Thyroid gland (tissue), 4 donors: ENCODE data around the gene ZNF300. TPM values are rescaled to one million over a fixed set of nuclear protein-coding genes. Genes with fewer than 3 reads are reported as not detected.

Source experiments
- DNase-seq, 2 donors: peaks; one replicate each; pipeline ENCODE4 v3.0.0-alpha.2; 2019
- H3K27ac ChIP-seq, 3 donors: fragments of 200-600 bp; sonication (generic); 1 replicate in 2 of 3; 2 replicates in 1 of 3; pipeline ENCODE4 v1.5.1; 2016 to 2019; ENCODE audit warnings: mild to moderate bottlenecking in 1 of 3, moderate library complexity in 1 of 3
- H3K27me3 ChIP-seq: fragments of 200-600 bp; sonication (generic); one replicate; pipeline ENCODE4 v1.5.1; 2019
- H3K36me3 ChIP-seq, 2 donors: fragments of 200-600 bp; sonication (generic); one replicate each; pipeline ENCODE4 v1.5.1; 2016 to 2019
- H3K4me1 ChIP-seq, 2 donors: fragments of 200-600 bp; sonication (generic); one replicate each; pipeline ENCODE4 v1.5.1; 2017 to 2019
- H3K4me3 ChIP-seq, 3 donors: fragments of 200-600 bp; sonication (generic); replicated peaks in 1 of 3; 1 replicate in 2 of 3; 2 replicates in 1 of 3; pipeline ENCODE4 v1.5.1; 2016; ENCODE audit warnings: mild to moderate bottlenecking in 1 of 3
- H3K9me3 ChIP-seq: fragments of 200-600 bp; sonication (generic); one replicate; pipeline ENCODE4 v1.5.1; 2017
- POLR2A ChIP-seq, 2 donors: fragments of 450-650 bp; IDR thresholded peaks; one replicate each; pipeline ENCODE4 v1.6.1; 2017; ENCODE audit warnings: antibody characterized with exemption in 2 of 2, mild to moderate bottlenecking in 2 of 2, moderate library complexity in 1 of 2
- whole genome bisulfite sequencing, 2 donors: methylation state at CpG; one replicate each; pipeline ENCODE4 v1.1.5; 2017; 5-methylcytosine and 5-hydroxymethylcytosine counted together
- intact Hi-C: fragments of 100-400 bp; cut with DNase I; formaldehyde crosslinking; loops from one replicate; pipeline ENCODE4 v1.15.1; 2023
- total RNA-seq, 4 donors: library from RNA; depleted of rRNA; stranded (reverse); fragments of >200 nt; gene quantifications; one replicate each; pipeline ENCODE4 v1.2.3, GENCODE V29; 2016
- TF ChIP-seq, protein P1 (sequence below), 6 experiments: fragments of 200-600 bp in 3 of 6; fragments of 450-650 bp in 3 of 6; sonication (generic) in 3 of 6; IDR thresholded peaks; one replicate each; pipeline ENCODE4 v1.5.1; 2016 to 2019; ENCODE audit warnings: antibody characterized with exemption in 6 of 6, mild to moderate bottlenecking in 2 of 6, inconsistent platforms in 1 of 6, moderate library complexity in 1 of 6

Gene ZNF300
- total RNA-seq, 4 donors from 2014 or later = 7.3 to 8.6 (median 7.8) TPM

DNA sequence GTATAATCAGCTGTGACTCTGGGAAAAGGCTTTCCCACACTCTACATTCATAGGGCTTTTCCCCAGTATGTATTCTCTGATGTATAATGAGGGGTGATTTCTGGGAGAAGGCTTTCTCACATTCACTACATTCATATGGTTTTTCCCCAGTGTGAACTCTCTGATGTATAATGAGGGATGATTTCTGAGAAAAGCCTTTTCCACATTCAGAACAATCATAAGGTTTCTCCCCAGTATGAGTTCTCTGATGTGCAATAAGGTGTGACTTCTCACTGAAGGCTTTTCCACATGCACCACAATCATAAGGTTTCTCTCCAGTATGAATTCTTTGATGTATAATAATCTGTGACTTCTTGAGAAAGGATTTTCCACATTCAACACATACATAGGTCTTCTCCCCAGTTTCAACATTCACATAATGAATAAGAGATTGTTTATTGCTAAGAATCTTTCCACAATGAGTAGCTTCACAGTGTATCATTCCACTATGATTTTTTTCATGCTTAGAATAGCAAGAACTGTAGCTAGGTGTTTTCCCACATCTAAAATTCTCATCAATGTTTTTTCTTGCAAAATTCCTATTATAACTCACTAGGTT is 26.7 kb upstream of the ZNF300 start:
- Histone ChIP-seq H3K36me3 (peaks cover 10 to 12% of the 10 kb centered on the region in 2 donors), H3K27me3 (no peaks in the 10 kb centered on the region), H3K4me3 (no peak overlapping the region), H3K9me3 (peaks cover 26% of the 10 kb centered on the region), H3K27ac (no peak overlapping the region), H3K4me1 (no peaks in the 10 kb centered on the region)
- no peak for DNase-seq
- no peak for TF ChIP-seq POLR2A (IDR thresholded peaks at IDR 0.05)
- TF ChIP-seq, protein P1, sequence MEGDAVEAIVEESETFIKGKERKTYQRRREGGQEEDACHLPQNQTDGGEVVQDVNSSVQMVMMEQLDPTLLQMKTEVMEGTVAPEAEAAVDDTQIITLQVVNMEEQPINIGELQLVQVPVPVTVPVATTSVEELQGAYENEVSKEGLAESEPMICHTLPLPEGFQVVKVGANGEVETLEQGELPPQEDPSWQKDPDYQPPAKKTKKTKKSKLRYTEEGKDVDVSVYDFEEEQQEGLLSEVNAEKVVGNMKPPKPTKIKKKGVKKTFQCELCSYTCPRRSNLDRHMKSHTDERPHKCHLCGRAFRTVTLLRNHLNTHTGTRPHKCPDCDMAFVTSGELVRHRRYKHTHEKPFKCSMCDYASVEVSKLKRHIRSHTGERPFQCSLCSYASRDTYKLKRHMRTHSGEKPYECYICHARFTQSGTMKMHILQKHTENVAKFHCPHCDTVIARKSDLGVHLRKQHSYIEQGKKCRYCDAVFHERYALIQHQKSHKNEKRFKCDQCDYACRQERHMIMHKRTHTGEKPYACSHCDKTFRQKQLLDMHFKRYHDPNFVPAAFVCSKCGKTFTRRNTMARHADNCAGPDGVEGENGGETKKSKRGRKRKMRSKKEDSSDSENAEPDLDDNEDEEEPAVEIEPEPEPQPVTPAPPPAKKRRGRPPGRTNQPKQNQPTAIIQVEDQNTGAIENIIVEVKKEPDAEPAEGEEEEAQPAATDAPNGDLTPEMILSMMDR (IDR thresholded peaks at IDR 0.05) = no peak
- intact Hi-C loops = no loop called here

DNA sequence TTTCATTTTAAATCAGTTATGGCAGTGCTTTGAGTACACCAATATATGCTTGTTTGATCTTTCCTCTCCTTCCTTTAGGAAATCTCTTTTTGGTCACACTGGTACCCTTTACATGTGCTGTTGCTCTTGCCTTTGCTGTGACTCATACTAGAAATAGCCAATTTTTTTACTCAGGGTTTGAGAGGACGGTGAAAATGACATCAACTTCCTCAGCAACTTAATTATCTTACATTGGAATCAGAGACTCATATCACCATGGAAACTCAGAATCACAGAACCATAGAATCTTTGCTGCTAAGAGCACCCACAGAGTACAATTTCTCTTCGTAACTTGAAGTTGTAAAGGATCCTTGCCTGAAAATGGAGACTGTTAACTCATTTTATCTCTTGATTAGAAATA is 13.8 kb upstream of the ZNF300 start:
- intact Hi-C loops = no loop called here
- no peak for DNase-seq
- no peaks in the 10 kb centered on the region for H3K27me3 ChIP-seq
- no peaks in the 10 kb centered on the region for H3K4me1 ChIP-seq
- no peak for TF ChIP-seq POLR2A (IDR thresholded peaks at IDR 0.05)
- TF ChIP-seq, protein P1 (IDR thresholded peaks at IDR 0.05) = no peak
- 57 to 62% methylated on average over 2 of the region's 2 CpGs for WGBS, 2 donors
- H3K4me3 ChIP-seq = no peak overlapping the region
- H3K36me3 ChIP-seq = no peaks in the 10 kb centered on the region
- no peak overlapping the region for H3K27ac ChIP-seq
- H3K9me3 ChIP-seq = no peaks in the 10 kb centered on the region

DNA sequence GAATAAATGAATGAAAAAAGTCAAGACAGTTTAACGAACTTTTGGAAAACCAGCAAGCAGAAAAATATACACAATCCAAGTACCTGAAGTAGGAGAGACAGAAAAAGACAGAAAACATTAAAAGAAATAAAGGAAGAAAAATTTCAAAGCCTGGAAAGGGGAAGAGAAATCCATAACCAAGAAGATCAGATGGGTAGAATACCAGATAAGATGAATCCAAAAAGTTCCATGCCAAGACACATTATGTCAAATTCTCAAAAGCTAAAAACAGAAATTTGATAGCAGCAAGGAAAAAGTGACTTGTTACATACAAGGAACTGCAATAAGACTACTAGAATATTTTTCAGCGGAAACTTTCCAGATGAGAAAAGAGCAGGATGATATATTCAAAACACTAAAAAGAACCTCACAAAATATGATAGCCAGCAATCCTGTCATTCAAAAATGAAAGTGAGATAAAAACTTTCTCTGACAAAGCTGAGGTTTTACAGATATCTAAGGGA is 7.6 kb upstream of the ZNF300 start:
- 82 to 87% methylated on average over 2 of the region's 2 CpGs for WGBS, 2 donors
- Histone ChIP-seq H3K27me3 (no peaks in the 10 kb centered on the region), H3K36me3 (no peaks in the 10 kb centered on the region), H3K9me3 (no peaks in the 10 kb centered on the region), H3K4me1 (no peaks in the 10 kb centered on the region), H3K27ac (no peak overlapping the region), H3K4me3 (no peak overlapping the region)
- DNase-seq = no peak
- no peak for TF ChIP-seq POLR2A (IDR thresholded peaks at IDR 0.05)
- TF ChIP-seq, protein P1 (IDR thresholded peaks at IDR 0.05) = no peak
- intact Hi-C loops = no loop called here

DNA sequence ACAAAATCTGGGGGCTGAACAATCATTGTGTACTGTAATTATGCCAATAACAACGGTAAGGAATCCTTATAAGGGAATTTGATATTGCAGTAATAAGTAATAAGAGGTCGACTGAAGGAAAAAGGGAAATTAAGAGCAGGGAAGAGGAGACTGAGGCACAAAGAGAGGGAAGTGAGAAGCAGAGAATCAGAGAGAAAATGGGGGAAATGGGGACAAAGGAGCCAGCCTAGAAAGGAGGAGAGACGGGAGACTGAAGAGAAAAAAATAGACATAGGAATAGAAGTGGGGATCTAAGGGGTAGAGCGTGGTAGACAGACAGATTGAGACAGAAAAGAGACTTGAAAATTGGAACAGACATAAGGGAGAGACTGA is 518 bp upstream of the ZNF300 start:
- TF ChIP-seq POLR2A (IDR thresholded peaks at IDR 0.05) = no peak
- TF ChIP-seq, protein P1 (IDR thresholded peaks at IDR 0.05) = no peak
- Histone ChIP-seq H3K36me3 (peaks cover 3 to 15% of the 10 kb centered on the region in 2 donors), H3K27ac (no peak overlapping the region), H3K9me3 (no peaks in the 10 kb centered on the region), H3K4me1 (peaks cover 0 to 3% of the 10 kb centered on the region in 2 donors), H3K27me3 (no peaks in the 10 kb centered on the region), H3K4me3 (peak overlapping the region in 2 of 3 donors; percentile 39 to 63)
- DNase-seq = no peak
- 15 to 21% methylated on average over 4 of the region's 4 CpGs for WGBS, 2 donors
- intact Hi-C loops = no loop called here

DNA sequence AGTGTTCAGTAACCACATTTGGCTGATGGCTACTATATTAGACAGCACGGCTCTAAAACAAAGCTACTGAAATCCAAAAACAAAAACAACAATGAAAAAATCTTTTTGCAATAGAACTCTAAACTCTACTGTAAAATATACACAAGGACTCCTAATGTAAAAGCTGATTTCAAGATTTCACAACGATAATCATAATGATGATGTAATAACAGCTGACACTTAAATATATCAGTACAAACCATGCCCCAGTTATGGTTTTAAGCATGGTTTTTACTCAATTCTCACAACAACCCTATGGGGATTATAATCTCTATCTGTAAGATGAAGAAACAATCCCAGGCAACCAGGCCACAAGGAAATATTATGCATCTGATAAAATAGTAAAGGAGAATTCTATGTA is 3.3 kb downstream of the ZNF300 start:
- Histone ChIP-seq H3K27ac (no peak overlapping the region), H3K4me3 (no peak overlapping the region), H3K36me3 (peaks cover 26 to 35% of the 10 kb centered on the region in 2 donors), H3K27me3 (no peaks in the 10 kb centered on the region), H3K4me1 (peaks cover 0 to 3% of the 10 kb centered on the region in 2 donors), H3K9me3 (no peaks in the 10 kb centered on the region)
- TF ChIP-seq POLR2A (IDR thresholded peaks at IDR 0.05) = no peak
- TF ChIP-seq, protein P1 (IDR thresholded peaks at IDR 0.05) = no peak
- no peak for DNase-seq
- intact Hi-C loops = no loop called here
- 95 to 98% methylated on average over 2 of the region's 2 CpGs for WGBS, 2 donors
